Measurements from ENCODE around the gene ATP2A3.

ATP2A3 gene

DNA sequence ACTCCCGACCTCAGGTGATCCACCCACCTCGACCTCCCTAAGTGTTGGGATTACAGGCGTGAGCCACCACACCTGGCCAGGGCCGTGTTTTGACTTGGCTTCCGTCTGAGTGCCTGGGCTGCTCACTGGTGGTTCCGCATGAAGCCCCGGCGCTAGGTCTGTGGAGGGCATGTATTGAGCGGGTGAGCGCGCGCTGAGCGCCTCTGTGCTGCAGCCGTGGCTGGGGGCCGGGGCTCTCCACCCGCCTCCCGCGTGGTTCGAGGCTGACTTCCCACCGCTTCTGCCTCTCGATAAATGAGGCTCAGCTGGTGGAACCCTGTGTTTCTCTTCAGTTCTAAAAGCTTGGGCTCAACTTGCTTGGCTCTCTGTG is 38.9 kb upstream of the ATP2A3 start:
- H3K9me3 ChIP-seq (ENCODE audit: control extremely low read depth in 1 of 5, control insufficient read depth in 4 of 5, insufficient read depth in 2 of 5, low read depth in 1 of 5, low read length in 4 of 5) = no peaks in the 10 kb centered on the region
- H3K4me1 ChIP-seq (ENCODE audit: control extremely low read depth in 1 of 4, control insufficient read depth in 4 of 4, insufficient read depth in 4 of 4, low read length in 3 of 4) = peaks cover 0 to 50% (median 33%) of the 10 kb centered on the region in 4 experiments
- WGBS (ENCODE audit: insufficient coverage) = 85% methylated on average over 20 of the region's 21 CpGs
- POLR2A ChIA-PET = interaction anchor here (0.6 to 1.2 kb wide), 3 partner anchors 90 to 265 kb away, joined by 3 to 4 read pairs (median 4); no protein-coding TSS in a partner anchor
- CTCF ChIA-PET = interaction anchor here (1.1 to 9.1 kb wide), 8 partner anchors 10 to 90 kb away, joined by 3 to 89 read pairs (median 10); partner anchors contain the start of gene ATP2A3
- H3K27me3 ChIP-seq (replicated peaks in 2 of 5; ENCODE audit: control insufficient read depth in 4 of 5, insufficient read depth in 5 of 5, low read length in 4 of 5) = no peaks in the 10 kb centered on the region
- peaks cover 0 to 33% (median 14%) of the 10 kb centered on the region in 4 experiments for H3K36me3 ChIP-seq (ENCODE audit: control insufficient read depth in 4 of 4, insufficient read depth in 4 of 4, low read length in 3 of 4)
- DNase-seq = peak in 2 of 3 donors; percentile 46 to 58
- H3K27ac ChIP-seq (ENCODE audit: insufficient read depth in 1 of 2, low read depth in 1 of 2, low read length in 2 of 2, poor library complexity in 1 of 2, severe bottlenecking in 2 of 2) = no peak overlapping the region
- H3K4me3 ChIP-seq (ENCODE audit: control insufficient read depth in 1 of 7, extremely low read depth in 1 of 7, insufficient read depth in 4 of 7, low read depth in 2 of 7, low read length in 6 of 7) = no peak overlapping the region

GRCh38 chr17:4001048-4001590 is 36.9 kb upstream of the ATP2A3 start:
- H3K4me3 ChIP-seq (ENCODE audit: control insufficient read depth in 1 of 7, extremely low read depth in 1 of 7, insufficient read depth in 4 of 7, low read depth in 2 of 7, low read length in 6 of 7) = no peak overlapping the region
- POLR2A ChIA-PET = interaction anchor here (1.3 kb wide), 1 partner anchor 29 kb away, joined by 3 read pairs; no protein-coding TSS in a partner anchor
- peaks cover 0 to 4% (median 0%) of the 10 kb centered on the region in 5 experiments for H3K9me3 ChIP-seq (ENCODE audit: control extremely low read depth in 1 of 5, control insufficient read depth in 4 of 5, insufficient read depth in 2 of 5, low read depth in 1 of 5, low read length in 4 of 5)
- no peak overlapping the region for H3K27ac ChIP-seq (ENCODE audit: insufficient read depth in 1 of 2, low read depth in 1 of 2, low read length in 2 of 2, poor library complexity in 1 of 2, severe bottlenecking in 2 of 2)
- 93% methylated on average over 12 of the region's 13 CpGs for WGBS (ENCODE audit: insufficient coverage)
- H3K4me1 ChIP-seq (ENCODE audit: control extremely low read depth in 1 of 4, control insufficient read depth in 4 of 4, insufficient read depth in 4 of 4, low read length in 3 of 4) = peaks cover 0 to 38% (median 24%) of the 10 kb centered on the region in 4 experiments
- no peak for DNase-seq
- peaks cover 0 to 13% (median 3%) of the 10 kb centered on the region in 4 experiments for H3K36me3 ChIP-seq (ENCODE audit: control insufficient read depth in 4 of 4, insufficient read depth in 4 of 4, low read length in 3 of 4)
- CTCF ChIA-PET = interaction anchor here (0.7 to 9.1 kb wide), 6 partner anchors 8 to 88 kb away, joined by 3 to 89 read pairs (median 3); no protein-coding TSS in a partner anchor
- no peaks in the 10 kb centered on the region for H3K27me3 ChIP-seq (replicated peaks in 2 of 5; ENCODE audit: control insufficient read depth in 4 of 5, insufficient read depth in 5 of 5, low read length in 4 of 5)

DNA sequence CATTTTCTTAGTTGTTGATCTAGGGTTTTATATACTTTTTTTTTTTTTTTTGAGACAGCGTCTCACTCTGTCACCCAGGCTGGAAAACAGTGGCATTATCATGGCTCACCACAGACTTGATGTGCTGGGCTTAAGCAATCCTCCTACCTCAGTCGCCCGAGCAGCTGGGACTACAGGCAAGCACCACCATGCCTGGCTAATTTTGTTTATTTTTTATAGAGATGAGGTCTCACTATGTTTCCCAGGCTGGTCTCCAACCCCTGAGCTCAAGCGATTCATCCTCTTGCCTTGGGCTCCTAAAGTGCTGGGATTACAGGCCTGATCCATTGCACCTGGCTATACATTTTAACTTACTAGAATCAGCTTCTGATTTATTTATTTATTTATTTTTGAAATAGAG is 34.2 kb upstream of the ATP2A3 start:
- no CpG with 5 or more reads among the region's 4 CpGs for WGBS (ENCODE audit: insufficient coverage)
- H3K4me1 ChIP-seq (ENCODE audit: control extremely low read depth in 1 of 4, control insufficient read depth in 4 of 4, insufficient read depth in 4 of 4, low read length in 3 of 4) = peaks cover 0 to 18% (median 10%) of the 10 kb centered on the region in 4 experiments
- H3K9me3 ChIP-seq (ENCODE audit: control extremely low read depth in 1 of 5, control insufficient read depth in 4 of 5, insufficient read depth in 2 of 5, low read depth in 1 of 5, low read length in 4 of 5) = peaks cover 0 to 11% (median 4%) of the 10 kb centered on the region in 5 experiments
- CTCF ChIA-PET = interaction anchor here (1.1 to 1.8 kb wide), 7 partner anchors 10 to 85 kb away, joined by 3 to 6 read pairs (median 4); partner anchors contain the start of gene P2RX1
- no peaks in the 10 kb centered on the region for H3K36me3 ChIP-seq (ENCODE audit: control insufficient read depth in 4 of 4, insufficient read depth in 4 of 4, low read length in 3 of 4)
- POLR2A ChIA-PET = interaction anchor here (0.8 kb wide), 1 partner anchor 33 kb away, joined by 3 read pairs; no protein-coding TSS in a partner anchor
- no peak overlapping the region for H3K4me3 ChIP-seq (ENCODE audit: control insufficient read depth in 1 of 7, extremely low read depth in 1 of 7, insufficient read depth in 4 of 7, low read depth in 2 of 7, low read length in 6 of 7)
- no peak overlapping the region for H3K27ac ChIP-seq (ENCODE audit: insufficient read depth in 1 of 2, low read depth in 1 of 2, low read length in 2 of 2, poor library complexity in 1 of 2, severe bottlenecking in 2 of 2)
- DNase-seq = no peak
- no peaks in the 10 kb centered on the region for H3K27me3 ChIP-seq (replicated peaks in 2 of 5; ENCODE audit: control insufficient read depth in 4 of 5, insufficient read depth in 5 of 5, low read length in 4 of 5)

- H3K27ac ChIP-seq (ENCODE audit: insufficient read depth in 1 of 2, low read depth in 1 of 2, low read length in 2 of 2, poor library complexity in 1 of 2, severe bottlenecking in 2 of 2) = no peak overlapping the region
- peaks cover 0 to 12% (median 4%) of the 10 kb centered on the region in 5 experiments for H3K9me3 ChIP-seq (ENCODE audit: control extremely low read depth in 1 of 5, control insufficient read depth in 4 of 5, insufficient read depth in 2 of 5, low read depth in 1 of 5, low read length in 4 of 5)
- DNase-seq = no peak
- H3K27me3 ChIP-seq (replicated peaks in 2 of 5; ENCODE audit: control insufficient read depth in 4 of 5, insufficient read depth in 5 of 5, low read length in 4 of 5) = no peaks in the 10 kb centered on the region
- CTCF ChIA-PET = interaction anchor here (2.1 kb wide), 1 partner anchor 14 kb away, joined by 7 read pairs; no protein-coding TSS in a partner anchor
- no peak overlapping the region for H3K4me3 ChIP-seq (ENCODE audit: control insufficient read depth in 1 of 7, extremely low read depth in 1 of 7, insufficient read depth in 4 of 7, low read depth in 2 of 7, low read length in 6 of 7)
- POLR2A ChIA-PET = no interaction called here
- no CpG with 5 or more reads among the region's 1 CpG for WGBS (ENCODE audit: insufficient coverage)
- no peaks in the 10 kb centered on the region for H3K36me3 ChIP-seq (ENCODE audit: control insufficient read depth in 4 of 4, insufficient read depth in 4 of 4, low read length in 3 of 4)
- no peaks in the 10 kb centered on the region for H3K4me1 ChIP-seq (ENCODE audit: control extremely low read depth in 1 of 4, control insufficient read depth in 4 of 4, insufficient read depth in 4 of 4, low read length in 3 of 4)
These were observed 30.8 kb upstream of the ATP2A3 start for GRCh38 chr17:3995067-3995466.

DNA sequence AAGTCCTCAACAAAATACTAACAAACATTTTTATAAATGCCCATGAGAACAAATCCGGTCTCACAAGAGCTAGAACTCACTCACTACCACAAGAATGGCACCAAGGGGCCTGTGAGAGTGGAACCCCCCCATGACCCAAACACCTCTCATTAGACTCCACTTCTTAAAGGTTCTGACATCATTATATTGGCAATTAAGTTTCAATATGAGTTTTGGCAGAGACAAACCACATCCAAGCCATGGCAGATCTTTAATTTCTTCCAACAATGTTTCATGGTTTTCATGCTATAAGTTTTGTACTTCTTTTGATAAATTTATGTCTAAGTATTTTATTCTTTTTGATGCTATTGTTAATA is 30.0 kb upstream of the ATP2A3 start:
- no peaks in the 10 kb centered on the region for H3K36me3 ChIP-seq (ENCODE audit: control insufficient read depth in 4 of 4, insufficient read depth in 4 of 4, low read length in 3 of 4)
- H3K9me3 ChIP-seq (ENCODE audit: control extremely low read depth in 1 of 5, control insufficient read depth in 4 of 5, insufficient read depth in 2 of 5, low read depth in 1 of 5, low read length in 4 of 5) = peaks cover 0 to 12% (median 4%) of the 10 kb centered on the region in 5 experiments
- no peaks in the 10 kb centered on the region for H3K4me1 ChIP-seq (ENCODE audit: control extremely low read depth in 1 of 4, control insufficient read depth in 4 of 4, insufficient read depth in 4 of 4, low read length in 3 of 4)
- H3K27ac ChIP-seq (ENCODE audit: insufficient read depth in 1 of 2, low read depth in 1 of 2, low read length in 2 of 2, poor library complexity in 1 of 2, severe bottlenecking in 2 of 2) = no peak overlapping the region
- 88% methylated on average over 1 of the region's 1 CpG for WGBS (ENCODE audit: insufficient coverage)
- DNase-seq = no peak
- POLR2A ChIA-PET = no interaction called here
- no peak overlapping the region for H3K4me3 ChIP-seq (ENCODE audit: control insufficient read depth in 1 of 7, extremely low read depth in 1 of 7, insufficient read depth in 4 of 7, low read depth in 2 of 7, low read length in 6 of 7)
- H3K27me3 ChIP-seq (replicated peaks in 2 of 5; ENCODE audit: control insufficient read depth in 4 of 5, insufficient read depth in 5 of 5, low read length in 4 of 5) = no peaks in the 10 kb centered on the region
- CTCF ChIA-PET = interaction anchor here (1.3 to 2.1 kb wide), 2 partner anchors 12 to 13 kb away, joined by 4 to 7 read pairs; no protein-coding TSS in a partner anchor

DNA sequence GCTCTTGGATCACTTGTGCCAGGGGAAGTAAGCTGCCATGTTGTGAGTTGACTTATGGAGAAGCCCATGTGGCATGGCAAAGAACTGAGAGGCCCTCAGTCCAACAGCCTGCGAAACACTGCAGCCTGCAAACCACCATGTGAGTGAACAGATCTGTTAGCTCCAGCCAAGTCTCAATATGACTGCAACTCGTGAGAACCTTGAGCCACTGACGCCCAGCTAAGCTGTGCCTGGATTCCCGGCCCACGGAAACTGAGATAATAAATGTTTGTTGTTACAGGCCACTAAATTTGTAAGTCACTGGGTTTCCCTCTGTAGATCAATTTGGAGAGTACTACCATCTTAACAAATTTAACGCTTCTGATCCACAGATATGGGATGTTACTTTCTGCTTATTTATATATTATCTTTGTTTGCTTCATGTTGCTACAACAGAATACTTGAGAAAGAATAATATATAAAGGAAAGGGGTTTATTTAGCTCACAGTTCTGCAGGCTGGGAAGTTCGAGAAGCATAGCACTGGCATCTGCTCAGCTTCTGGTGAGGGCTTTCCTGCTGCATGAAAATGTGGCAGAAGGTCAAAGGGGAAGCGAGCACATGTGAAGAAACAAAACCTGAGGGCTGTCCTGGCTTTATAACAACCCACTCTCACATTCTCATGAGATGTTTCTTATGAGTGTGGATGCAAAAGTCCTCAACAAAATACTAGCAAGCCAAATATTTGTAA is 29.4 kb upstream of the ATP2A3 start:
- WGBS (ENCODE audit: insufficient coverage) = 98% methylated on average over 6 of the region's 8 CpGs
- Histone ChIP-seq H3K27ac (ENCODE audit: insufficient read depth in 1 of 2, low read depth in 1 of 2, low read length in 2 of 2, poor library complexity in 1 of 2, severe bottlenecking in 2 of 2) (no peak overlapping the region), H3K36me3 (ENCODE audit: control insufficient read depth in 4 of 4, insufficient read depth in 4 of 4, low read length in 3 of 4) (no peaks in the 10 kb centered on the region), H3K27me3 (replicated peaks in 2 of 5; ENCODE audit: control insufficient read depth in 4 of 5, insufficient read depth in 5 of 5, low read length in 4 of 5) (no peaks in the 10 kb centered on the region), H3K9me3 (ENCODE audit: control extremely low read depth in 1 of 5, control insufficient read depth in 4 of 5, insufficient read depth in 2 of 5, low read depth in 1 of 5, low read length in 4 of 5) (peaks cover 0 to 12% (median 4%) of the 10 kb centered on the region in 5 experiments), H3K4me3 (ENCODE audit: control insufficient read depth in 1 of 7, extremely low read depth in 1 of 7, insufficient read depth in 4 of 7, low read depth in 2 of 7, low read length in 6 of 7) (no peak overlapping the region), H3K4me1 (ENCODE audit: control extremely low read depth in 1 of 4, control insufficient read depth in 4 of 4, insufficient read depth in 4 of 4, low read length in 3 of 4) (no peaks in the 10 kb centered on the region)
- DNase-seq = no peak
- CTCF ChIA-PET = interaction anchor here (1.1 to 2.2 kb wide), 7 partner anchors 9 to 57 kb away, joined by 3 to 7 read pairs (median 4); no protein-coding TSS in a partner anchor
- POLR2A ChIA-PET = no interaction called here

- H3K4me1 ChIP-seq (ENCODE audit: control extremely low read depth in 1 of 4, control insufficient read depth in 4 of 4, insufficient read depth in 4 of 4, low read length in 3 of 4) = no peaks in the 10 kb centered on the region
- H3K27me3 ChIP-seq (replicated peaks in 2 of 5; ENCODE audit: control insufficient read depth in 4 of 5, insufficient read depth in 5 of 5, low read length in 4 of 5) = no peaks in the 10 kb centered on the region
- WGBS (ENCODE audit: insufficient coverage) = 100% methylated on average over 1 of the region's 5 CpGs
- no peaks in the 10 kb centered on the region for H3K36me3 ChIP-seq (ENCODE audit: control insufficient read depth in 4 of 4, insufficient read depth in 4 of 4, low read length in 3 of 4)
- H3K4me3 ChIP-seq (ENCODE audit: control insufficient read depth in 1 of 7, extremely low read depth in 1 of 7, insufficient read depth in 4 of 7, low read depth in 2 of 7, low read length in 6 of 7) = no peak overlapping the region
- DNase-seq = no peak
- no peak overlapping the region for H3K27ac ChIP-seq (ENCODE audit: insufficient read depth in 1 of 2, low read depth in 1 of 2, low read length in 2 of 2, poor library complexity in 1 of 2, severe bottlenecking in 2 of 2)
- POLR2A ChIA-PET = no interaction called here
- CTCF ChIA-PET = interaction anchor here (1.2 to 2.2 kb wide), 3 partner anchors 12 to 56 kb away, joined by 3 to 5 read pairs (median 3); no protein-coding TSS in a partner anchor
- H3K9me3 ChIP-seq (ENCODE audit: control extremely low read depth in 1 of 5, control insufficient read depth in 4 of 5, insufficient read depth in 2 of 5, low read depth in 1 of 5, low read length in 4 of 5) = peaks cover 0 to 11% (median 0%) of the 10 kb centered on the region in 5 experiments
These were observed 28.1 kb upstream of the ATP2A3 start for GRCh38 chr17:3992370-3992769.
